Measurements from ENCODE around the gene PTPN20. TPM values are rescaled to one million over a fixed set of nuclear protein-coding genes. Genes with fewer than 3 reads are reported as not detected.

Gene PTPN20
- total RNA-seq, 2 donors from 2014 or later: 2.5 to 10.2 TPM

GRCh38 chr10:47039562-47039913, 128.3 kb downstream of the PTPN20 start:
- Histone ChIP-seq H3K27ac (no peak overlapping the region), H3K4me1 (replicated peaks) (no peaks in the 10 kb centered on the region), H3K4me3 (no peak overlapping the region), H3K36me3 (no peaks in the 10 kb centered on the region), H3K9me3 (no peaks in the 10 kb centered on the region), H3K27me3 (replicated peaks; ENCODE audit: insufficient read depth) (no peaks in the 10 kb centered on the region)
- TF ChIP-seq POLR2AphosphoS5 (IDR thresholded peaks at IDR 0.05) (no peak), POLR2A (IDR thresholded peaks at IDR 0.05) (no peak)
- TF ChIP-seq, protein P1, sequence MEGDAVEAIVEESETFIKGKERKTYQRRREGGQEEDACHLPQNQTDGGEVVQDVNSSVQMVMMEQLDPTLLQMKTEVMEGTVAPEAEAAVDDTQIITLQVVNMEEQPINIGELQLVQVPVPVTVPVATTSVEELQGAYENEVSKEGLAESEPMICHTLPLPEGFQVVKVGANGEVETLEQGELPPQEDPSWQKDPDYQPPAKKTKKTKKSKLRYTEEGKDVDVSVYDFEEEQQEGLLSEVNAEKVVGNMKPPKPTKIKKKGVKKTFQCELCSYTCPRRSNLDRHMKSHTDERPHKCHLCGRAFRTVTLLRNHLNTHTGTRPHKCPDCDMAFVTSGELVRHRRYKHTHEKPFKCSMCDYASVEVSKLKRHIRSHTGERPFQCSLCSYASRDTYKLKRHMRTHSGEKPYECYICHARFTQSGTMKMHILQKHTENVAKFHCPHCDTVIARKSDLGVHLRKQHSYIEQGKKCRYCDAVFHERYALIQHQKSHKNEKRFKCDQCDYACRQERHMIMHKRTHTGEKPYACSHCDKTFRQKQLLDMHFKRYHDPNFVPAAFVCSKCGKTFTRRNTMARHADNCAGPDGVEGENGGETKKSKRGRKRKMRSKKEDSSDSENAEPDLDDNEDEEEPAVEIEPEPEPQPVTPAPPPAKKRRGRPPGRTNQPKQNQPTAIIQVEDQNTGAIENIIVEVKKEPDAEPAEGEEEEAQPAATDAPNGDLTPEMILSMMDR (IDR thresholded peaks at IDR 0.05): no peak
- intact Hi-C loops (cut with DNase I): no loop called here
- 88% methylated on average over 4 of the region's 4 CpGs for WGBS
- DNase-seq (ENCODE audit: low spot score): no peak

DNA sequence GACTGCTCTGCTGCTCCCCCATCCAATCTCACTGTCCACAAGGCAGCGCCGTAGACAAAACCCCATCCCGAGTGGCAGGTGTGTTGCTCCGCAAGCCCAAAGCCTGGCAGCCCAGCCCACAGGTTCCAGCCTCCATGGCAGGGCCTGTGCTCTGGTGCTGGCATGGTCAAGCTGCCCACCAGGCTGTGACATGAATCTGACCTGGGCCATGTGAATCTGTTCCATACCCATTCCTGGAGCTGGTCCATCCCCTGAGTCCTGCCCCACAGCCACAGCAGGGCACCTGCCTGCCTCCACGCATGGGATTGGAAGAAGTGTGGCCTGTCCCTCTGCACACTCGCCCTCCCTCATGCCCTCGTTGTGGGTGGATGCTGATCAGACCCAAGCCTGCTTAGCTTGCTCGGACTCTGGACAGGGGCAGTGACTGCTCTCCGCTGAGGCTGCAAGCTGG, 128.8 kb downstream of the PTPN20 start:
- no peak overlapping the region for H3K27ac ChIP-seq
- H3K4me1 ChIP-seq (replicated peaks): no peaks in the 10 kb centered on the region
- 87% methylated on average over 9 of the region's 9 CpGs for WGBS
- no peaks in the 10 kb centered on the region for H3K36me3 ChIP-seq
- TF ChIP-seq POLR2A (IDR thresholded peaks at IDR 0.05): no peak
- TF ChIP-seq POLR2AphosphoS5 (IDR thresholded peaks at IDR 0.05): no peak
- TF ChIP-seq, protein P1 (IDR thresholded peaks at IDR 0.05): no peak
- no peak for DNase-seq (ENCODE audit: low spot score)
- no peaks in the 10 kb centered on the region for H3K9me3 ChIP-seq
- H3K4me3 ChIP-seq: no peak overlapping the region
- intact Hi-C loops (cut with DNase I): no loop called here
- H3K27me3 ChIP-seq (replicated peaks; ENCODE audit: insufficient read depth): no peaks in the 10 kb centered on the region

GRCh38 chr10:47040681-47041080, 129.5 kb downstream of the PTPN20 start:
- Histone ChIP-seq H3K4me3 (no peak overlapping the region), H3K4me1 (replicated peaks) (no peaks in the 10 kb centered on the region), H3K27me3 (replicated peaks; ENCODE audit: insufficient read depth) (no peaks in the 10 kb centered on the region), H3K27ac (no peak overlapping the region), H3K9me3 (no peaks in the 10 kb centered on the region), H3K36me3 (no peaks in the 10 kb centered on the region)
- intact Hi-C loops (cut with DNase I): no loop called here
- TF ChIP-seq, protein P1 (IDR thresholded peaks at IDR 0.05): no peak
- no peak for TF ChIP-seq POLR2A (IDR thresholded peaks at IDR 0.05)
- TF ChIP-seq POLR2AphosphoS5 (IDR thresholded peaks at IDR 0.05): no peak
- no peak for DNase-seq (ENCODE audit: low spot score)
- WGBS: 77% methylated on average over 4 of the region's 4 CpGs

DNA sequence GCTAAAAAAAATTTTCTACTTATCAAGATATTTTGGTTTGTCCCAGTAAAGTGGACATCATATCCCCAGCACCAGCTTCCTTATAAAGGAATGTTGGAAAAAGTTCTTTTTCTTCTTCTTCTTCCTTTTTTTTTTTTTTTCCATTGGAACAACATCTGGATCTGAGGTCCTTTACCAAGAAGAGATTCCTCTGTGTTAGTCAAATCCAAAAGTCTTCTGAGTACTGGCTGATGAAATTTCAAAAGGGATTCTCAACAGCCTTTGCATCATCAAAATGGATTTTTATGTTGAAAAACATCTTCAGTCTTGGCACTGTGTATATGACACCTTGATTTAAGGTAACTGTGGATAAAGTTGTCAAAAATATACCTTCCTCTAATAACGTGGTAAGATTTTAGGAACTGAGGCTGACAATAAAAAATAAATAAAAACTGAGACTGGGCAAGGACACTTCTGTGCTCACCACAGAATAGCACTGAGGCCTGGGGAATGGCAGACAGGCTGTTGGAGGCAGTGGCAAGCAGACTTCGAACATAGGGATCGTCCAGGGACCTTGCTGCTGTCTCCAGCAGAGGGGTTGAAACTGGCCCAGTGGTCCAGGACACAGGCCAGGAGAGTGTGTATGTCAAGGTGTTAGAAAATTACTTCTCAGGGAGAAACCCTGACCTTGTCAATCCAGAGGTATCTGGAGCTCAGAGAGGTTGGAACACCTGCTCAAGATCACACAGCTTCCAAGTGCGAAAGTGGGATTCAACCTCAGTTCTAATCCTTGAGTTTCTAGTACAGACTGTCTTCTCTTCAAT, 130.4 kb downstream of the PTPN20 start:
- 80% methylated on average over 4 of the region's 4 CpGs for WGBS
- H3K4me3 ChIP-seq: no peak overlapping the region
- H3K27ac ChIP-seq: no peak overlapping the region
- no peaks in the 10 kb centered on the region for H3K27me3 ChIP-seq (replicated peaks; ENCODE audit: insufficient read depth)
- H3K9me3 ChIP-seq: no peaks in the 10 kb centered on the region
- DNase-seq (ENCODE audit: low spot score): no peak
- no peaks in the 10 kb centered on the region for H3K36me3 ChIP-seq
- H3K4me1 ChIP-seq (replicated peaks): no peaks in the 10 kb centered on the region
- TF ChIP-seq, protein P1 (IDR thresholded peaks at IDR 0.05): no peak
- no peak for TF ChIP-seq POLR2A (IDR thresholded peaks at IDR 0.05)
- TF ChIP-seq POLR2AphosphoS5 (IDR thresholded peaks at IDR 0.05): no peak
- intact Hi-C loops (cut with DNase I): no loop called here

- H3K4me3 ChIP-seq: no peak overlapping the region
- intact Hi-C loops (cut with DNase I): no loop called here
- TF ChIP-seq POLR2AphosphoS5 (IDR thresholded peaks at IDR 0.05) (no peak), POLR2A (IDR thresholded peaks at IDR 0.05) (no peak)
- TF ChIP-seq, protein P1 (IDR thresholded peaks at IDR 0.05): no peak
- no peaks in the 10 kb centered on the region for H3K9me3 ChIP-seq
- DNase-seq (ENCODE audit: low spot score): no peak
- H3K36me3 ChIP-seq: no peaks in the 10 kb centered on the region
- no peaks in the 10 kb centered on the region for H3K27me3 ChIP-seq (replicated peaks; ENCODE audit: insufficient read depth)
- no peaks in the 10 kb centered on the region for H3K4me1 ChIP-seq (replicated peaks)
- H3K27ac ChIP-seq: no peak overlapping the region
- 91% methylated on average over 5 of the region's 5 CpGs for WGBS
These were observed 130.9 kb downstream of the PTPN20 start for GRCh38 chr10:47042199-47042473.

All from prostate gland (tissue), 2 donors.